ENCODE measurements around the gene AKR7A2. TPM values are rescaled to one million over a fixed set of nuclear protein-coding genes. Genes with fewer than 3 reads are reported as not detected.

Gene AKR7A2
- polyA plus RNA-seq, 1 experiment: 47.5 TPM

DNA sequence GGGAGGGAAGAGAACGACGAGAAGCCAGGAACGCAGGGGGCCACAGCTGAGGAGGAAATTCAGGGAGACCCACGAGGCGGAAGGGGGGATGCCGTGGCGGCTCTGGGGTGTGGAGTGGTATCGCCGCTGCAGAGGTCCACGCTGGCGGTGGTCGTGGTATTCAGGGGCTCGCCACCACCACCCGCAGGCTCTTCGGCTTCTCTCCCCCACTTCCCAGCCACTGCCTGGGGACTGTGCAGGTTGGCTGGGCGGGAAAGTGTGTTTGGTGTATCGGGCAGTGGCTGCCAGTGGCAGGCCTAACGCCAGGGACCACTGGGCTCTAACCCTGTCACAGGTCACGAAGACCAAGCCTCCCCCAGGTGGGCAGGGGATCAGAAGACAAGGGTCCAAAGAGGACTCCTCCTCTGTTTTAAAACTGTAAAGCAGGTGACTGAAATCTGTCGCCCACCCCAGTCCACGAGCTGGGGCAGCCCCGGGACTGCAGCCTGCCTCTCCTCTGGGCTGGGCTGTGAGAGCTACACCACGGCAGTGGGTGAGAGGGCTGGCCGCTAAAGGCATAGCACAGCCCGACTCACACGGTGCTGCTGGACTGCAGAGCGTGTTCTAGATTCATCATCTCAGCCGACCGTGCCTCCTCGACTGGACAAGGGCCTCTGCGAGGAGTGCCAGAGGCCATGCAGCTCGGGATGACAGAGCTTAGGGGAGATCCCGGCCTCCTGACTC, 31.1 kb upstream of the AKR7A2 start:
- POLR2A ChIA-PET: no interaction called here
- H3K27ac ChIP-seq (ENCODE audit: low read depth, low read length): no peak overlapping the region

GRCh38 chr1:19342062-19342750, 30.3 kb upstream of the AKR7A2 start:
- no peak for DNase-seq (ENCODE audit: low read depth, low spot score)
- POLR2A ChIA-PET: no interaction called here
- no peak for TF ChIP-seq CTCF (IDR thresholded peaks at IDR 0.05; ENCODE audit: low read depth, low read length)
- Histone ChIP-seq H3K27me3 (ENCODE audit: control insufficient read depth, insufficient read depth, low read length) (no peaks in the 10 kb centered on the region), H3K27ac (ENCODE audit: low read depth, low read length) (no peak overlapping the region), H3K9me3 (ENCODE audit: control insufficient read depth, insufficient read depth, low read length) (no peaks in the 10 kb centered on the region; the same call in 1 of the 2 replicates), H3K4me3 (ENCODE audit: low read depth, low read length) (no peak overlapping the region)
- CTCF ChIA-PET: interaction anchor here (0.6 to 9.7 kb wide), 23 partner anchors 8 to 791 kb away, joined by 3 to 45 read pairs (median 5); no protein-coding TSS in a partner anchor

More for the DNA sequence above, 31.1 kb upstream of the AKR7A2 start:
- no peaks in the 10 kb centered on the region; the same call in 1 of the 2 replicates for H3K9me3 ChIP-seq (ENCODE audit: control insufficient read depth, insufficient read depth, low read length)
- CTCF ChIA-PET: interaction anchor here (0.8 to 9.7 kb wide), 4 partner anchors 127 to 362 kb away, joined by 3 to 45 read pairs (median 6); no protein-coding TSS in a partner anchor
- H3K4me3 ChIP-seq (ENCODE audit: low read depth, low read length): no peak overlapping the region
- H3K27me3 ChIP-seq (ENCODE audit: control insufficient read depth, insufficient read depth, low read length): no peaks in the 10 kb centered on the region
- DNase-seq (ENCODE audit: low read depth, low spot score): no peak
- no peak for TF ChIP-seq CTCF (IDR thresholded peaks at IDR 0.05; ENCODE audit: low read depth, low read length)

- Histone ChIP-seq H3K4me3 (ENCODE audit: low read depth, low read length) (no peak overlapping the region), H3K27ac (ENCODE audit: low read depth, low read length) (no peak overlapping the region), H3K9me3 (ENCODE audit: control insufficient read depth, insufficient read depth, low read length) (no peaks in the 10 kb centered on the region; the same call in 1 of the 2 replicates), H3K27me3 (ENCODE audit: control insufficient read depth, insufficient read depth, low read length) (no peaks in the 10 kb centered on the region)
- POLR2A ChIA-PET: no interaction called here
- TF ChIP-seq CTCF (IDR thresholded peaks at IDR 0.05; ENCODE audit: low read depth, low read length): peak; percentile 87
- CTCF ChIA-PET: interaction anchor here (0.6 to 9.7 kb wide), 26 partner anchors 9 to 792 kb away, joined by 3 to 45 read pairs (median 4); no protein-coding TSS in a partner anchor
- peak; percentile 33 for DNase-seq (ENCODE audit: low read depth, low spot score)
Observed at GRCh38 chr1:19341201-19342061, 29.5 kb upstream of the AKR7A2 start.

DNA sequence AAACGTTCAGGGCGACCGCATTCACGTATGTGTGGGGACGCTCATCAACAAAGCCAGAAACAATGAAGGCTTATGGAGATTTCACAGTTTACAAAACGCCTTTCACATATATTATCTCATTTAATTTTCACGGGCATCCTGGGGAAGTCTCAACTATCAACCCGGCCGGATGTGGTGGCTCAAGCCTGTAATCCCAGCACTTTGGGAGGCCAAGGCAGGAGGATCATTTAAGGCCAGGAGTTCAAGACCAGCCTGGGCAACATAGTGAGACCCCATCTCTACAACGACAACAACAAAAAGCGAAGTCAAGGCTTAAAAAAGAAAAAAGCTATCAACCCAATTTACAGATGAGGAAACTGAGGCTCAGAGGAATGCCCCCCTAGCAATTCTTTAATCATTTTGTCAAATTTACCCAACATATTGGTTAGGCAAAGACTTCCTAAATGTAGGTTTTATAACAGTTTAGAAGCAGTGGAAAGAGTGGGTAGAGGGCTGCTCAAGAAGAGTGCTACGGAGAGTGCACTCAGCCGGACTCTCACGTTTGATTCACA, 28.5 kb upstream of the AKR7A2 start:
- no peak for DNase-seq (ENCODE audit: low read depth, low spot score)
- TF ChIP-seq CTCF (IDR thresholded peaks at IDR 0.05; ENCODE audit: low read depth, low read length): no peak
- ChIA-PET POLR2A (no interaction called here), CTCF (interaction anchor here (0.7 to 9.7 kb wide), 6 partner anchors 9 to 320 kb away, joined by 3 to 45 read pairs (median 6); no protein-coding TSS in a partner anchor)
- Histone ChIP-seq H3K27me3 (ENCODE audit: control insufficient read depth, insufficient read depth, low read length) (no peaks in the 10 kb centered on the region), H3K27ac (ENCODE audit: low read depth, low read length) (no peak overlapping the region), H3K4me3 (ENCODE audit: low read depth, low read length) (no peak overlapping the region), H3K9me3 (ENCODE audit: control insufficient read depth, insufficient read depth, low read length) (no peaks in the 10 kb centered on the region; the same call in 1 of the 2 replicates)
